K562 (cell line): ENCODE measurements around the gene NADK. TPM values are rescaled to one million over a fixed set of nuclear protein-coding genes. Genes with fewer than 3 reads are reported as not detected.
"Not testable (repeated sequence)": the region's sequence is repeated elsewhere in the genome, so short reads cannot be mapped to it uniquely, and the experiment has no call there.

ENCODE experiments used
- ATF7 ChIP-seq: fragments of 450-650 bp; IDR thresholded peaks from 2 replicates; pipeline ENCODE4 v1.7.1; 2014; ENCODE audit warnings: mild to moderate bottlenecking, moderate library complexity
- ELF1 ChIP-seq: fragments of 200-800 bp; sonication (Bioruptor generic); IDR thresholded peaks from 2 replicates; pipeline ENCODE4 v1.6.1; 2016; ENCODE audit warnings: missing genetic modification characterization, missing compliant biosample characterization
- ETS2 ChIP-seq: IDR thresholded peaks from 2 replicates; pipeline ENCODE4 v1.6.1; 2016; ENCODE audit warnings: borderline replicate concordance, missing genetic modification characterization, mild to moderate bottlenecking, moderate library complexity, missing compliant biosample characterization; ENCODE audit not compliant: poor library complexity, severe bottlenecking
- HNRNPLL ChIP-seq: fragments of 200-400 bp; formaldehyde crosslinking; IDR thresholded peaks from 2 replicates; pipeline ENCODE4 v1.6.1; 2017; ENCODE audit warnings: low read length, low read depth, mild to moderate bottlenecking; ENCODE audit not compliant: poor library complexity, severe bottlenecking
- KDM2B ChIP-seq: fragments of 250-450 bp; sonication (Bioruptor Pico); IDR thresholded peaks from 2 replicates; pipeline ENCODE4 v1.8.0; 2021; ENCODE audit warnings: mild to moderate bottlenecking, moderate library complexity
- ZNF76 ChIP-seq: fragments of 250-450 bp; sonication (Bioruptor Pico); IDR thresholded peaks from 2 replicates; pipeline ENCODE4 v1.4.0; 2020; ENCODE audit warnings: mild to moderate bottlenecking, moderate library complexity, borderline replicate concordance
- polyA plus RNA-seq, 8 experiments: library from polyadenylated mRNA; depleted of rRNA in 4 of 8; stranded (reverse) in 5 of 8; unstranded in 3 of 8; fragments of >200 nt; fragmentation: Nextera tagmentation in 2 of 8; fragmentation: Illumina TruSeq in 1 of 8; extraction: Ambion mirVana in 2 of 8; extraction: Trizol in 1 of 8; gene quantifications; 2 replicates each; pipeline versions ENCODE4 v1.2.1 to v1.2.3, GENCODE V29; 2011 to 2014; ENCODE audit warnings: inconsistent platforms in 1 of 8, missing spikeins in 1 of 8
- total RNA-seq, 7 experiments: library from RNA; depleted of rRNA in 6 of 7; stranded (reverse); fragments of >200 nt in 6 of 7; fragmentation: Illumina TruSeq in 2 of 7; extraction: Trizol in 2 of 7; gene quantifications; 2 replicates each; pipeline versions ENCODE4 v1.2.1 to v1.2.3, GENCODE V29; 2011 to 2021; ENCODE audit warnings: low replicate concordance in 1 of 7
- TF ChIP-seq, protein P1 (sequence below), 2 experiments: fragments of 200-800 bp in 1 of 2; sonication (Bioruptor generic) in 1 of 2; sonication (generic) in 1 of 2; formaldehyde crosslinking in 1 of 2; IDR thresholded peaks in 1 of 2; conservative IDR thresholded peaks in 1 of 2; 2 replicates each; pipeline versions ENCODE4 v1.5.0 to v1.6.1; 2016 to 2020; ENCODE audit warnings: missing compliant biosample characterization in 1 of 2, missing genetic modification characterization in 1 of 2, missing genetic modification reagents in 1 of 2
- TF ChIP-seq, protein P2 (sequence below): fragments of 250-450 bp; sonication (Bioruptor Pico); IDR thresholded peaks from 2 replicates; pipeline ENCODE4 v1.4.0; 2020
- TF ChIP-seq, protein P3 (sequence below), 2 experiments: fragments of 450-650 bp in 1 of 2; sonication (generic) in 1 of 2; formaldehyde crosslinking in 1 of 2; IDR thresholded peaks; 2 replicates each; pipeline versions ENCODE4 v1.7.1 to v1.9.0; 2016 to 2022; ENCODE audit warnings: inconsistent platforms in 1 of 2, mild to moderate bottlenecking in 1 of 2, missing genetic modification reagents in 1 of 2
- TF ChIP-seq, protein P4 (sequence below): fragments of 250-450 bp; sonication (Bioruptor Pico); IDR thresholded peaks from 2 replicates; pipeline ENCODE4 v1.9.0; 2021; ENCODE audit warnings: mild to moderate bottlenecking, inconsistent platforms

NADK gene
- total and polyA plus RNA-seq, 9 of the 15 experiments (the other 6 are each of a cell fraction or from before 2014, with no cell fraction given), result 1.5 to 135 (median 75.1) TPM

DNA sequence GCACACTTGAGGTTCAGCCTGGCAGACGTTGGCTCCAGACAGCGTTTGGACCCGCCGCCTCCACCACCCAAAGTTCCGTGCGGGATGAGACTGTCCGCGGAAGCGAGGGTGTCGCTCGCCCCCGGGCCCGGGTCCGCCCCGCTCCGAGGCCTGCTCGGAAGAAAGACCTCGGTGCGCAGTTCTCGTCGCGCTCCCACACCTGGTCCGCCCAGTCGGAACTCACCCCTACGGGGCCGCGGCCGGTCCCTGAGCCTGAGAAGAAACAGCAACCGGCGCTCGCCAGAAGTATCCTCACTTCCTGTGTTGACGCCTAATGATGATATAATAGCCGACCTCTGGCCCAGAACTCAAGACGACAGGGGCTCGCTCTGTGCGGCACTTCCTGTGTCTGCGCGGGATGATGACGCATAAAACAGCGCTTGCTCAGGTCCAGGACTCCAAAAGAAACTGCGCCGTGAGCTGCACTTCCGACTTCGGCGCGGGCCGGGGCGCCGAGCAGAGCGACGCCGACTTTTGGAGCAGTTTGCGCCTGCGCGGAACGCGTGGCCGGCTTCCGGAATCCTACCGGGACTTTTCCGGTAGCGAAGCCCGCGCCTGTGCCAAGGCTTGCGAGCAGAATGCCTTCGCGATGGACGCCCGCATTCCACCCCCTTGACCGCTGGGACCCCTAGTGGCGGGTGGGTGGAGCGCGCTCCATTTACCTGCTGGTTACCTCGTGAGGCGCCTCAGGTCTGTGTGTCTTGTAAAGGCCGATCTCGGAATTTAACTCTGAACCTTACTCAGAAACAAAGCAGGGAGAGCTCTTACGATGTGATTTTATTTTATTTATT, 54.0 kb downstream of the NADK start, which contains the start of gene CDK11A (continued):
- TF ChIP-seq, protein P1, sequence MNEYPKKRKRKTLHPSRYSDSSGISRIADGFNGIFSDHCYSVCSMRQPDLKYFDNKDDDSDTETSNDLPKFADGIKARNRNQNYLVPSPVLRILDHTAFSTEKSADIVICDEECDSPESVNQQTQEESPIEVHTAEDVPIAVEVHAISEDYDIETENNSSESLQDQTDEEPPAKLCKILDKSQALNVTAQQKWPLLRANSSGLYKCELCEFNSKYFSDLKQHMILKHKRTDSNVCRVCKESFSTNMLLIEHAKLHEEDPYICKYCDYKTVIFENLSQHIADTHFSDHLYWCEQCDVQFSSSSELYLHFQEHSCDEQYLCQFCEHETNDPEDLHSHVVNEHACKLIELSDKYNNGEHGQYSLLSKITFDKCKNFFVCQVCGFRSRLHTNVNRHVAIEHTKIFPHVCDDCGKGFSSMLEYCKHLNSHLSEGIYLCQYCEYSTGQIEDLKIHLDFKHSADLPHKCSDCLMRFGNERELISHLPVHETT (CRISPR knock-in tag; conservative IDR thresholded peaks at IDR 0.05 in 1 of 2, IDR thresholded peaks at IDR 0.05 in 1 of 2), result peak in 1 of 2 experiments; percentile 99; a peak in 2 of 4 replicates
- TF ChIP-seq ETS2 (tag) (peak; percentile 29), ZNF76 (CRISPR knock-in tag) (peak; percentile 53; the same call in 1 of the 2 replicates), ATF7 (peak; percentile 93), KDM2B (0 out of 2 replicates have a peak, but pooled peaks have one; percentile 73), ELF1 (peak; percentile 98), HNRNPLL (peak; percentile 61)
- TF ChIP-seq, protein P2, sequence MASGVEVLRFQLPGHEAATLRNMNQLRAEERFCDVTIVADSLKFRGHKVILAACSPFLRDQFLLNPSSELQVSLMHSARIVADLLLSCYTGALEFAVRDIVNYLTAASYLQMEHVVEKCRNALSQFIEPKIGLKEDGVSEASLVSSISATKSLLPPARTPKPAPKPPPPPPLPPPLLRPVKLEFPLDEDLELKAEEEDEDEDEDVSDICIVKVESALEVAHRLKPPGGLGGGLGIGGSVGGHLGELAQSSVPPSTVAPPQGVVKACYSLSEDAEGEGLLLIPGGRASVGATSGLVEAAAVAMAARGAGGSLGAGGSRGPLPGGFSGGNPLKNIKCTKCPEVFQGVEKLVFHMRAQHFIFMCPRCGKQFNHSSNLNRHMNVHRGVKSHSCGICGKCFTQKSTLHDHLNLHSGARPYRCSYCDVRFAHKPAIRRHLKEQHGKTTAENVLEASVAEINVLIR (CRISPR knock-in tag), result peak; percentile 99
- TF ChIP-seq, protein P3, sequence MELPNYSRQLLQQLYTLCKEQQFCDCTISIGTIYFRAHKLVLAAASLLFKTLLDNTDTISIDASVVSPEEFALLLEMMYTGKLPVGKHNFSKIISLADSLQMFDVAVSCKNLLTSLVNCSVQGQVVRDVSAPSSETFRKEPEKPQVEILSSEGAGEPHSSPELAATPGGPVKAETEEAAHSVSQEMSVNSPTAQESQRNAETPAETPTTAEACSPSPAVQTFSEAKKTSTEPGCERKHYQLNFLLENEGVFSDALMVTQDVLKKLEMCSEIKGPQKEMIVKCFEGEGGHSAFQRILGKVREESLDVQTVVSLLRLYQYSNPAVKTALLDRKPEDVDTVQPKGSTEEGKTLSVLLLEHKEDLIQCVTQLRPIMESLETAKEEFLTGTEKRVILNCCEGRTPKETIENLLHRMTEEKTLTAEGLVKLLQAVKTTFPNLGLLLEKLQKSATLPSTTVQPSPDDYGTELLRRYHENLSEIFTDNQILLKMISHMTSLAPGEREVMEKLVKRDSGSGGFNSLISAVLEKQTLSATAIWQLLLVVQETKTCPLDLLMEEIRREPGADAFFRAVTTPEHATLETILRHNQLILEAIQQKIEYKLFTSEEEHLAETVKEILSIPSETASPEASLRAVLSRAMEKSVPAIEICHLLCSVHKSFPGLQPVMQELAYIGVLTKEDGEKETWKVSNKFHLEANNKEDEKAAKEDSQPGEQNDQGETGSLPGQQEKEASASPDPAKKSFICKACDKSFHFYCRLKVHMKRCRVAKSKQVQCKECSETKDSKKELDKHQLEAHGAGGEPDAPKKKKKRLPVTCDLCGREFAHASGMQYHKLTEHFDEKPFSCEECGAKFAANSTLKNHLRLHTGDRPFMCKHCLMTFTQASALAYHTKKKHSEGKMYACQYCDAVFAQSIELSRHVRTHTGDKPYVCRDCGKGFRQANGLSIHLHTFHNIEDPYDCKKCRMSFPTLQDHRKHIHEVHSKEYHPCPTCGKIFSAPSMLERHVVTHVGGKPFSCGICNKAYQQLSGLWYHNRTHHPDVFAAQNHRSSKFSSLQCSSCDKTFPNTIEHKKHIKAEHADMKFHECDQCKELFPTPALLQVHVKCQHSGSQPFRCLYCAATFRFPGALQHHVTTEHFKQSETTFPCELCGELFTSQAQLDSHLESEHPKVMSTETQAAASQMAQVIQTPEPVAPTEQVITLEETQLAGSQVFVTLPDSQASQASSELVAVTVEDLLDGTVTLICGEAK (IDR thresholded peaks at IDR 0.05), result peak; percentile 95
- TF ChIP-seq, protein P3 (CRISPR knock-in tag; IDR thresholded peaks at IDR 0.05), result not testable (repeated sequence)
- TF ChIP-seq, protein P4, sequence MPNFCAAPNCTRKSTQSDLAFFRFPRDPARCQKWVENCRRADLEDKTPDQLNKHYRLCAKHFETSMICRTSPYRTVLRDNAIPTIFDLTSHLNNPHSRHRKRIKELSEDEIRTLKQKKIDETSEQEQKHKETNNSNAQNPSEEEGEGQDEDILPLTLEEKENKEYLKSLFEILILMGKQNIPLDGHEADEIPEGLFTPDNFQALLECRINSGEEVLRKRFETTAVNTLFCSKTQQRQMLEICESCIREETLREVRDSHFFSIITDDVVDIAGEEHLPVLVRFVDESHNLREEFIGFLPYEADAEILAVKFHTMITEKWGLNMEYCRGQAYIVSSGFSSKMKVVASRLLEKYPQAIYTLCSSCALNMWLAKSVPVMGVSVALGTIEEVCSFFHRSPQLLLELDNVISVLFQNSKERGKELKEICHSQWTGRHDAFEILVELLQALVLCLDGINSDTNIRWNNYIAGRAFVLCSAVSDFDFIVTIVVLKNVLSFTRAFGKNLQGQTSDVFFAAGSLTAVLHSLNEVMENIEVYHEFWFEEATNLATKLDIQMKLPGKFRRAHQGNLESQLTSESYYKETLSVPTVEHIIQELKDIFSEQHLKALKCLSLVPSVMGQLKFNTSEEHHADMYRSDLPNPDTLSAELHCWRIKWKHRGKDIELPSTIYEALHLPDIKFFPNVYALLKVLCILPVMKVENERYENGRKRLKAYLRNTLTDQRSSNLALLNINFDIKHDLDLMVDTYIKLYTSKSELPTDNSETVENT (CRISPR knock-in tag), result peak; percentile 83
